Mesothelial cell of epicardium (in vitro differentiated cells): ENCODE measurements around the gene SLC26A8. TPM values are rescaled to one million over a fixed set of nuclear protein-coding genes. Genes with fewer than 3 reads are reported as not detected.

Source experiments
- DNase-seq, 2 experiments: peaks; one replicate each; pipeline ENCODE4 v3.0.0; 2021; ENCODE audit warnings: low spot score in 2 of 2; ENCODE audit not compliant: unreplicated experiment in 2 of 2
- H3K27ac Mint-ChIP-seq: 2 replicates; pipeline ENCODE4 v1.8.0; 2021; ENCODE audit warnings: mixed read lengths
- H3K27me3 Mint-ChIP-seq: 2 replicates; pipeline ENCODE4 v1.8.0; 2021; ENCODE audit warnings: low read depth, mixed read lengths
- H3K36me3 Mint-ChIP-seq: 2 replicates; pipeline ENCODE4 v1.8.0; 2021; ENCODE audit warnings: mixed read lengths
- H3K4me1 Mint-ChIP-seq: 2 replicates; pipeline ENCODE4 v1.8.0; 2021; ENCODE audit warnings: mixed read lengths
- H3K4me3 Mint-ChIP-seq: 2 replicates; pipeline ENCODE4 v1.8.0; 2021; ENCODE audit warnings: mild to moderate bottlenecking, moderate library complexity, mixed read lengths
- H3K9me3 Mint-ChIP-seq: 2 replicates; pipeline ENCODE4 v1.8.0; 2021; ENCODE audit warnings: mixed read lengths
- CTCF ChIP-seq: fragments of 200-600 bp; sonication (generic); IDR thresholded peaks from one replicate; pipeline ENCODE4 v1.5.0; 2021; ENCODE audit warnings: antibody characterized with exemption; ENCODE audit not compliant: unreplicated experiment
- total RNA-seq: library from RNA; stranded (reverse); gene quantifications from 3 replicates; pipeline ENCODE4 v1.2.1, GENCODE V29; 2021

The SLC26A8 gene
- total RNA-seq, 1 donor from 2014 or later = 0.29 TPM

- DNase-seq = no peak
- Mint-ChIP-seq H3K36me3 (peaks cover 5% of the 10 kb centered on the region), H3K4me3 (no peak overlapping the region), H3K4me1 (peaks cover 51% of the 10 kb centered on the region), H3K27me3 (no peaks in the 10 kb centered on the region), H3K27ac (no peak overlapping the region), H3K9me3 (no peaks in the 10 kb centered on the region)
- no peak for TF ChIP-seq CTCF
Measured at GRCh38 chr6:36070252-36070651, 45.8 kb upstream of the SLC26A8 start.

GRCh38 chr6:36069573-36069972 lies 45.1 kb upstream of the SLC26A8 start:
- H3K27ac Mint-ChIP-seq = no peak overlapping the region
- DNase-seq = no peak
- TF ChIP-seq CTCF = no peak
- no peaks in the 10 kb centered on the region for H3K27me3 Mint-ChIP-seq
- peaks cover 4% of the 10 kb centered on the region for H3K36me3 Mint-ChIP-seq
- peaks cover 57% of the 10 kb centered on the region for H3K4me1 Mint-ChIP-seq
- H3K9me3 Mint-ChIP-seq = no peaks in the 10 kb centered on the region
- no peak overlapping the region for H3K4me3 Mint-ChIP-seq

- DNase-seq = no peak
- TF ChIP-seq CTCF = no peak
- Mint-ChIP-seq H3K4me3 (no peak overlapping the region), H3K27me3 (no peaks in the 10 kb centered on the region), H3K9me3 (no peaks in the 10 kb centered on the region), H3K36me3 (peaks cover 4% of the 10 kb centered on the region), H3K4me1 (peaks cover 59% of the 10 kb centered on the region), H3K27ac (no peak overlapping the region)
Measured at GRCh38 chr6:36068586-36068985, 44.1 kb upstream of the SLC26A8 start.

GRCh38 chr6:36068012-36068392 lies 43.6 kb upstream of the SLC26A8 start:
- Mint-ChIP-seq H3K27me3 (no peaks in the 10 kb centered on the region), H3K4me1 (peaks cover 57% of the 10 kb centered on the region), H3K9me3 (no peaks in the 10 kb centered on the region), H3K36me3 (peaks cover 4% of the 10 kb centered on the region), H3K4me3 (no peak overlapping the region), H3K27ac (peak overlapping the region; percentile 68)
- no peak for TF ChIP-seq CTCF
- no peak for DNase-seq

- TF ChIP-seq CTCF = no peak
- Mint-ChIP-seq H3K9me3 (no peaks in the 10 kb centered on the region), H3K27ac (peak overlapping the region; percentile 68), H3K27me3 (no peaks in the 10 kb centered on the region), H3K36me3 (peaks cover 4% of the 10 kb centered on the region), H3K4me1 (peaks cover 55% of the 10 kb centered on the region), H3K4me3 (no peak overlapping the region)
- DNase-seq = no peak
Measured at GRCh38 chr6:36067374-36068011, 43.1 kb upstream of the SLC26A8 start.

GRCh38 chr6:36066817-36067216 lies 42.4 kb upstream of the SLC26A8 start:
- no peaks in the 10 kb centered on the region for H3K27me3 Mint-ChIP-seq
- no peak for TF ChIP-seq CTCF
- peak overlapping the region; percentile 83 for H3K27ac Mint-ChIP-seq
- H3K9me3 Mint-ChIP-seq = no peaks in the 10 kb centered on the region
- H3K36me3 Mint-ChIP-seq = peaks cover under 1% of the 10 kb centered on the region
- peaks cover 54% of the 10 kb centered on the region for H3K4me1 Mint-ChIP-seq
- DNase-seq = no peak
- no peak overlapping the region for H3K4me3 Mint-ChIP-seq
